H9 (cell line): ENCODE data around the gene KCNH2. TPM values are rescaled to one million over a fixed set of nuclear protein-coding genes. Genes with fewer than 3 reads are reported as not detected.

ENCODE experiments used
- DNase-seq: peaks from one replicate; pipeline ENCODE4 v3.0.0-alpha.2; 2017
- H2AFZ ChIP-seq: one replicate; pipeline ENCODE4 v1.6.1; 2013; ENCODE audit warnings: mild to moderate bottlenecking, low read length, control low read depth, moderate library complexity
- H2AK5ac ChIP-seq: 2 replicates; pipeline ENCODE4 v1.6.1; 2013; ENCODE audit warnings: low read length, control low read depth, mixed read lengths; ENCODE audit not compliant: insufficient read length
- H2BK120ac ChIP-seq: one replicate; pipeline ENCODE4 v1.6.1; 2013; ENCODE audit warnings: low read depth, mild to moderate bottlenecking, low read length, control low read depth, inconsistent platforms; ENCODE audit not compliant: poor library complexity, severe bottlenecking
- H2BK12ac ChIP-seq: 2 replicates; pipeline ENCODE4 v1.6.1; 2013; ENCODE audit warnings: low read length, control low read depth, mixed read lengths, low read depth; ENCODE audit not compliant: insufficient read length
- H2BK15ac ChIP-seq: 2 replicates; pipeline ENCODE4 v1.6.1; 2013; ENCODE audit warnings: low read depth, low read length, control low read depth
- H2BK20ac ChIP-seq: one replicate; pipeline ENCODE4 v1.6.1; 2013; ENCODE audit warnings: low read depth, mild to moderate bottlenecking, low read length, control low read depth, inconsistent platforms; ENCODE audit not compliant: poor library complexity, severe bottlenecking
- H2BK5ac ChIP-seq: 2 replicates; pipeline ENCODE4 v1.6.1; 2013; ENCODE audit warnings: low read length, control low read depth, mixed read lengths; ENCODE audit not compliant: insufficient read length
- H3K14ac ChIP-seq: 2 replicates; pipeline ENCODE4 v1.6.1; 2013; ENCODE audit warnings: low read length, control low read depth; ENCODE audit not compliant: insufficient read depth
- H3K18ac ChIP-seq: 2 replicates; pipeline ENCODE4 v1.6.1; 2013; ENCODE audit warnings: low read depth, mild to moderate bottlenecking, mixed read lengths, low read length, control low read depth; ENCODE audit not compliant: insufficient read length
- H3K23ac ChIP-seq: 2 replicates; pipeline ENCODE4 v1.6.1; 2013; ENCODE audit warnings: low read length, control low read depth, mixed read lengths, low read depth; ENCODE audit not compliant: insufficient read length
- H3K23me2 ChIP-seq: 2 replicates; pipeline ENCODE4 v1.6.1; 2013; ENCODE audit warnings: low read depth, mild to moderate bottlenecking, mixed read lengths, low read length, control low read depth; ENCODE audit not compliant: insufficient read length, poor library complexity, severe bottlenecking
- H3K27ac ChIP-seq: 2 replicates; pipeline ENCODE4 v1.5.1; 2013; ENCODE audit warnings: low read length, control low read depth, mixed read lengths, low read depth; ENCODE audit not compliant: insufficient read length
- H3K27me3 ChIP-seq: 2 replicates; pipeline ENCODE4 v1.6.1; 2013; ENCODE audit warnings: low read length, control low read depth, inconsistent platforms; ENCODE audit not compliant: insufficient read depth
- H3K4ac ChIP-seq: 2 replicates; pipeline ENCODE4 v1.6.1; 2013; ENCODE audit warnings: low read depth, mild to moderate bottlenecking, control low read depth, inconsistent platforms, low read length, moderate library complexity
- H3K4me1 ChIP-seq: 2 replicates; pipeline ENCODE4 v1.6.1; 2013; ENCODE audit warnings: low read length, control low read depth, inconsistent platforms; ENCODE audit not compliant: insufficient read depth
- H3K4me2 ChIP-seq: 2 replicates; pipeline ENCODE4 v1.6.1; 2013; ENCODE audit warnings: low read length, control low read depth, mixed read lengths; ENCODE audit not compliant: insufficient read length, insufficient read depth
- H3K56ac ChIP-seq: 2 replicates; pipeline ENCODE4 v1.6.1; 2013; ENCODE audit warnings: low read depth, mild to moderate bottlenecking, mixed read lengths, low read length, control low read depth; ENCODE audit not compliant: insufficient read length
- H3K79me1 ChIP-seq: 2 replicates; pipeline ENCODE4 v1.6.1; 2013; ENCODE audit warnings: low read depth, mild to moderate bottlenecking, moderate library complexity, low read length, control low read depth, inconsistent platforms; ENCODE audit not compliant: insufficient read depth, poor library complexity, severe bottlenecking
- H3K79me2 ChIP-seq: 2 replicates; pipeline ENCODE4 v1.6.1; 2013; ENCODE audit warnings: low read length, control low read depth, inconsistent platforms; ENCODE audit not compliant: insufficient read depth
- H3K9ac ChIP-seq: 2 replicates; pipeline ENCODE4 v1.6.1; 2013; ENCODE audit warnings: low read length, control low read depth, mixed read lengths; ENCODE audit not compliant: insufficient read length; ENCODE audit errors: extremely low read depth
- H3K9me3 ChIP-seq: one replicate; pipeline ENCODE4 v1.6.1; 2013; ENCODE audit warnings: low read depth, low read length, inconsistent platforms; ENCODE audit not compliant: control insufficient read depth
- H3T11ph ChIP-seq: one replicate; pipeline ENCODE4 v1.6.1; 2013; ENCODE audit warnings: mild to moderate bottlenecking, low read length, control low read depth, inconsistent platforms
- H4K20me1 ChIP-seq: one replicate; pipeline ENCODE4 v1.6.1; 2013; ENCODE audit not compliant: control insufficient read depth, insufficient read length, insufficient read depth
- H4K5ac ChIP-seq: 2 replicates; pipeline ENCODE4 v1.6.1; 2013; ENCODE audit warnings: low read depth, mild to moderate bottlenecking, mixed read lengths, low read length, control low read depth; ENCODE audit not compliant: insufficient read length
- H4K8ac ChIP-seq: replicated peaks from 2 replicates; pipeline ENCODE4 v1.6.1; 2013; ENCODE audit warnings: low read length, control low read depth, mixed read lengths, low read depth; ENCODE audit not compliant: insufficient read length
- H4K91ac ChIP-seq: 2 replicates; pipeline ENCODE4 v1.6.1; 2013; ENCODE audit warnings: low read depth, mild to moderate bottlenecking, moderate library complexity, mixed read lengths, low read length, control low read depth; ENCODE audit not compliant: insufficient read length
- H3K27ac Mint-ChIP-seq, 3 experiments: 2 replicates in 2 of 3; 3 replicates in 1 of 3; pipeline ENCODE4 v1.8.0; 2020 to 2021; ENCODE audit warnings: mixed read lengths in 3 of 3, mild to moderate bottlenecking in 1 of 3, moderate library complexity in 1 of 3
- H3K27me3 Mint-ChIP-seq: 2 replicates; pipeline ENCODE4 v1.8.0; 2021; ENCODE audit warnings: low read depth, mild to moderate bottlenecking, moderate library complexity, mixed read lengths
- H3K36me3 Mint-ChIP-seq, 3 experiments: 2 replicates in 2 of 3; 3 replicates in 1 of 3; pipeline ENCODE4 v1.8.0; 2020 to 2021; ENCODE audit warnings: low read depth in 3 of 3, mixed read lengths in 3 of 3; ENCODE audit not compliant: insufficient read depth in 1 of 3
- H3K4me1 Mint-ChIP-seq, 2 experiments: 2 replicates each; pipeline ENCODE4 v1.8.0; 2020; ENCODE audit warnings: mixed read lengths in 2 of 2
- H3K4me3 Mint-ChIP-seq, 2 experiments: 2 replicates in 1 of 2; 3 replicates in 1 of 2; pipeline ENCODE4 v1.8.0; 2020 to 2021; ENCODE audit warnings: mild to moderate bottlenecking in 2 of 2, mixed read lengths in 2 of 2, moderate library complexity in 1 of 2
- H3K9me3 Mint-ChIP-seq, 2 experiments: 2 replicates in 1 of 2; 3 replicates in 1 of 2; pipeline ENCODE4 v1.8.0; 2020; ENCODE audit warnings: mild to moderate bottlenecking in 2 of 2, mixed read lengths in 2 of 2, moderate library complexity in 1 of 2
- CTCF ChIP-seq: fragments of 200-600 bp; sonication (generic); conservative IDR thresholded peaks from 3 replicates; pipeline ENCODE4 v1.8.0; 2021; ENCODE audit warnings: antibody characterized with exemption, mild to moderate bottlenecking
- WGBS: extraction: QIAGEN DNeasy Blood & Tissue Kit; methylation state at CpG from one replicate; pipeline ENCODE4 v1.1.7; 2013; ENCODE audit warnings: missing lambda C conversion rate, low lambda C conversion rate, mixed read lengths; ENCODE audit not compliant: insufficient read length; ENCODE audit errors: extremely low coverage; 5-methylcytosine and 5-hydroxymethylcytosine counted together
- total RNA-seq: library from RNA; stranded (reverse); gene quantifications from 2 replicates; pipeline ENCODE4 v1.2.1, GENCODE V29; 2021

The KCNH2 gene
- total RNA-seq, 1 experiment from 2014 or later, result 4.5 TPM

GRCh38 chr7:150979713-150980390 lies 1.7 kb upstream of the KCNH2 start:
- no peak overlapping the region for H2BK5ac ChIP-seq
- no peak overlapping the region for H4K5ac ChIP-seq
- H4K91ac ChIP-seq, result no peak overlapping the region
- H3K56ac ChIP-seq, result no peak overlapping the region
- H3K4me3 Mint-ChIP-seq, result peak overlapping the region in 1 of 2 experiments; percentile 63; a peak in 2 of 5 replicates
- H3K23ac ChIP-seq, result no peak overlapping the region
- no peaks in the 10 kb centered on the region for H3K9me3 ChIP-seq
- H3K27ac ChIP-seq, result no peak overlapping the region
- H3K79me2 ChIP-seq, result no peaks in the 10 kb centered on the region
- H2AK5ac ChIP-seq, result no peak overlapping the region
- no peak overlapping the region for H3T11ph ChIP-seq
- WGBS, result no CpG with 5 or more reads among the region's 7 CpGs
- H3K4ac ChIP-seq, result no peak overlapping the region
- H3K14ac ChIP-seq, result no peak overlapping the region
- no peaks in the 10 kb centered on the region; a peak in 1 of 7 replicates for H3K36me3 Mint-ChIP-seq
- H2BK20ac ChIP-seq, result no peak overlapping the region
- no peak overlapping the region for H2AFZ ChIP-seq
- H3K4me2 ChIP-seq, result peak overlapping the region; percentile 63
- no peak overlapping the region for H3K9ac ChIP-seq
- peaks cover 7% of the 10 kb centered on the region; the same call in 1 of the 2 replicates for H3K27me3 ChIP-seq
- no peak for DNase-seq
- no peak overlapping the region for H2BK120ac ChIP-seq
- TF ChIP-seq CTCF, result no peak
- no peak overlapping the region for H2BK15ac ChIP-seq
- no peaks in the 10 kb centered on the region; a peak in 2 of 5 replicates for H3K9me3 Mint-ChIP-seq
- H3K4me1 Mint-ChIP-seq, result peaks cover 39 to 51% of the 10 kb centered on the region in 2 experiments
- no peak overlapping the region for H2BK12ac ChIP-seq
- no peaks in the 10 kb centered on the region for H3K79me1 ChIP-seq
- no peak overlapping the region for H3K27ac Mint-ChIP-seq
- H3K27me3 Mint-ChIP-seq, result peaks cover 83% of the 10 kb centered on the region
- H4K8ac ChIP-seq, result no peak overlapping the region
- H3K4me1 ChIP-seq, result peaks cover 5% of the 10 kb centered on the region; the same call in 1 of the 2 replicates
- H3K18ac ChIP-seq, result no peak overlapping the region
- no peaks in the 10 kb centered on the region for H4K20me1 ChIP-seq
- peaks cover 19% of the 10 kb centered on the region for H3K23me2 ChIP-seq
